ENCODE data around the gene HPCAL1.

The HPCAL1 gene

GRCh38 chr2:10347562-10347948 lies 44.9 kb downstream of the HPCAL1 start:
- H2AFZ ChIP-seq (ENCODE audit: low read depth, low read length, severe bottlenecking): no peak overlapping the region
- H3K27me3 ChIP-seq (ENCODE audit: low read length): no peaks in the 10 kb centered on the region
- no peak overlapping the region for H3K27ac ChIP-seq (ENCODE audit: low read depth, low read length)
- TF ChIP-seq CTCF (IDR thresholded peaks at IDR 0.05; ENCODE audit: insufficient read depth, low read length, poor library complexity, severe bottlenecking) (no peak), EZH2phosphoT487 (conservative IDR thresholded peaks at IDR 0.05; ENCODE audit: low read length) (no peak)
- H3K4me2 ChIP-seq (ENCODE audit: low read depth, low read length, poor library complexity, severe bottlenecking): no peak overlapping the region
- H3K79me2 ChIP-seq (ENCODE audit: insufficient read depth, low read length): no peaks in the 10 kb centered on the region
- no peaks in the 10 kb centered on the region for H3K9me3 ChIP-seq (ENCODE audit: insufficient read depth, low read length)
- no peak overlapping the region for H3K4me3 ChIP-seq (ENCODE audit: insufficient read depth, low read length, poor library complexity, severe bottlenecking)
- H3F3A ChIP-seq (ENCODE audit: insufficient read depth): no peaks in the 10 kb centered on the region
- H3K36me3 ChIP-seq (ENCODE audit: low read length): no peaks in the 10 kb centered on the region
- H3K9me2 ChIP-seq (replicated peaks; ENCODE audit: insufficient read depth, low read length): no peaks in the 10 kb centered on the region
- H4K20me1 ChIP-seq (ENCODE audit: low read depth, low read length): no peaks in the 10 kb centered on the region
- no peak overlapping the region for H3K9ac ChIP-seq (ENCODE audit: low read length)

GRCh38 chr2:10348891-10349290 lies 46.2 kb downstream of the HPCAL1 start:
- H3K9me2 ChIP-seq (replicated peaks; ENCODE audit: insufficient read depth, low read length): no peaks in the 10 kb centered on the region
- H3K4me3 ChIP-seq (ENCODE audit: insufficient read depth, low read length, poor library complexity, severe bottlenecking): no peak overlapping the region
- H3K4me2 ChIP-seq (ENCODE audit: low read depth, low read length, poor library complexity, severe bottlenecking): no peak overlapping the region
- no peaks in the 10 kb centered on the region for H4K20me1 ChIP-seq (ENCODE audit: low read depth, low read length)
- H3K79me2 ChIP-seq (ENCODE audit: insufficient read depth, low read length): no peaks in the 10 kb centered on the region
- no peaks in the 10 kb centered on the region for H3F3A ChIP-seq (ENCODE audit: insufficient read depth)
- no peak overlapping the region for H3K27ac ChIP-seq (ENCODE audit: low read depth, low read length)
- no peak overlapping the region for H2AFZ ChIP-seq (ENCODE audit: low read depth, low read length, severe bottlenecking)
- H3K9me3 ChIP-seq (ENCODE audit: insufficient read depth, low read length): no peaks in the 10 kb centered on the region
- H3K36me3 ChIP-seq (ENCODE audit: low read length): no peaks in the 10 kb centered on the region
- TF ChIP-seq CTCF (IDR thresholded peaks at IDR 0.05; ENCODE audit: insufficient read depth, low read length, poor library complexity, severe bottlenecking): no peak
- TF ChIP-seq EZH2phosphoT487 (conservative IDR thresholded peaks at IDR 0.05; ENCODE audit: low read length): no peak
- no peak overlapping the region for H3K9ac ChIP-seq (ENCODE audit: low read length)
- H3K27me3 ChIP-seq (ENCODE audit: low read length): no peaks in the 10 kb centered on the region

GRCh38 chr2:10350761-10351160 lies 48.1 kb downstream of the HPCAL1 start:
- TF ChIP-seq CTCF (IDR thresholded peaks at IDR 0.05; ENCODE audit: insufficient read depth, low read length, poor library complexity, severe bottlenecking) (no peak), EZH2phosphoT487 (conservative IDR thresholded peaks at IDR 0.05; ENCODE audit: low read length) (no peak)

More at GRCh38 chr2:10350761-10351160, 48.1 kb downstream of the HPCAL1 start:
- no peaks in the 10 kb centered on the region for H3K9me3 ChIP-seq (ENCODE audit: insufficient read depth, low read length)
- H3K9ac ChIP-seq (ENCODE audit: low read length): no peak overlapping the region
- H3F3A ChIP-seq (ENCODE audit: insufficient read depth): no peaks in the 10 kb centered on the region
- H4K20me1 ChIP-seq (ENCODE audit: low read depth, low read length): no peaks in the 10 kb centered on the region
- no peak overlapping the region for H3K27ac ChIP-seq (ENCODE audit: low read depth, low read length)
- H3K27me3 ChIP-seq (ENCODE audit: low read length): no peaks in the 10 kb centered on the region
- no peaks in the 10 kb centered on the region for H3K9me2 ChIP-seq (replicated peaks; ENCODE audit: insufficient read depth, low read length)
- no peaks in the 10 kb centered on the region for H3K36me3 ChIP-seq (ENCODE audit: low read length)
- no peaks in the 10 kb centered on the region for H3K79me2 ChIP-seq (ENCODE audit: insufficient read depth, low read length)
- no peak overlapping the region for H2AFZ ChIP-seq (ENCODE audit: low read depth, low read length, severe bottlenecking)
- no peak overlapping the region for H3K4me2 ChIP-seq (ENCODE audit: low read depth, low read length, poor library complexity, severe bottlenecking)
- no peak overlapping the region for H3K4me3 ChIP-seq (ENCODE audit: insufficient read depth, low read length, poor library complexity, severe bottlenecking)

Data from SU-DHL-6 (cell line).